NCI-H2107 treated with DMSO at 0.1 percent for 48 hours (cell line): ENCODE data around the gene SLC7A6.

Experiments
- DNase-seq: peaks from one replicate; lab custom pipeline; 2025; ENCODE audit not compliant: unreplicated experiment; lab: John Stamatoyannopoulos, UW

SLC7A6 gene

GRCh38 chr16:68339214-68339613, 74.9 kb downstream of the SLC7A6 start:
- DNase-seq = no peak

DNA sequence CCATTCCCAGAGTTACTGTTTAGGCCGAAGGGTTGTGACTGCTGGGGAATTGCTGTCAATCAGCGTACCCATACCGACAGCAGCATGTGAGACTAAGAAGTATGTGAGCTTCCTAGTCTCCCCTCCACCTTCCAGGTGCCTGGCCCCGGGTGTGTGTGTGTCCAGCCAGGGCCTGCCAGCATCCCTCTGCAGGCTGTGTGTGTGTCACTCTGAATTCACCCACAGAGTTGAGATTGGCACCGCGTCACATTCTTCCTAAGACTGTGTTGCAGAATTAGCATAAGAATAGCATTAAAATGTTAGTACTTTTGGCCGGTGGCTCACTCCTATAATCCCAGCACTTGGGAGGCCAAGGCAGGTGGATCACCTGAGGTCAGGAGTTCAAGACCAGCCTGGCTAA, 78.3 kb downstream of the SLC7A6 start:
- no peak for DNase-seq

GRCh38 chr16:68343137-68343536, 78.8 kb downstream of the SLC7A6 start:
- DNase-seq = no peak

DNA sequence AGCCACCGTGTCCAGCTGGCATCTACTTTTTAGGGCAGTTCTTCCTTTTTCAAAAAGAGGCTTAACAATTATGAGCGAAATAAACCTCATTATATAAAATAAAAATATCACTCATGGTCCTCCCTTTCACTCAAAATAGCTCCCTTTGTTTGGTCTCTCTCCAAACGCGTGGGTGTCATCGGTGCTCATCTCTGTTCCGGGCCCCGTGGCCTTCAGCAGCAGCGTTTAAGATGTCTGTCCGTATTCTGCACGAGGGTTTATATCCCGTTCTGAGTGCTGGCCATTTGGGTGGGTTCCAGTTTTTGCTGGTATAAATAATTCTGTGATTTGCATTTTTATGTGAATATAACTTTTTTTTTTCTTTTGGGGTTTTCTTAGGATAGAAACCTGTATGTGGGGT, 79.9 kb downstream of the SLC7A6 start:
- DNase-seq = no peak

DNA sequence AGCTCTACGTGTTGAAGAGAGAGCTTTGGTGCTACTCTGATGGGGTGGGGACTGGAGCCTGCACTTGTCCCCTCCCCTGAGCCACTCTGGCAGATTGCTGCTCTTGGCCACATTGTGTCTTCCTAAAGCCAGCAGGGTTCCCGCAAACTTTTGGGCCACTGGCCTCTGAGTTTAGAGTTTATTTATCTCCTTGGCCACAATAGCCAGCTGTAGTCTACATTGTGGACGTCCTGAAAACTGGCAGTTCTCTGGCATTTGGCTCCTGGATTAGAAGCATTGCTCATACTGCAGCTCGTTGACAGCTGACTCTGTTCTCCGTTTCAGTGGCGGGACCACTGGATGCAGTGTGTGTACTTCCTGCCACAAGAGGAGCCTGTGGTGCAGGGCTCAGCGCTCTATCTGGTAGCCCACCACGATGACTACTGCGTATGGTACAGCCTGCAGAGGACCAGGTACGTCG, 81.1 kb downstream of the SLC7A6 start:
- no peak for DNase-seq

- no peak for DNase-seq
These were observed 81.8 kb downstream of the SLC7A6 start for GRCh38 chr16:68345958-68346635.

DNA sequence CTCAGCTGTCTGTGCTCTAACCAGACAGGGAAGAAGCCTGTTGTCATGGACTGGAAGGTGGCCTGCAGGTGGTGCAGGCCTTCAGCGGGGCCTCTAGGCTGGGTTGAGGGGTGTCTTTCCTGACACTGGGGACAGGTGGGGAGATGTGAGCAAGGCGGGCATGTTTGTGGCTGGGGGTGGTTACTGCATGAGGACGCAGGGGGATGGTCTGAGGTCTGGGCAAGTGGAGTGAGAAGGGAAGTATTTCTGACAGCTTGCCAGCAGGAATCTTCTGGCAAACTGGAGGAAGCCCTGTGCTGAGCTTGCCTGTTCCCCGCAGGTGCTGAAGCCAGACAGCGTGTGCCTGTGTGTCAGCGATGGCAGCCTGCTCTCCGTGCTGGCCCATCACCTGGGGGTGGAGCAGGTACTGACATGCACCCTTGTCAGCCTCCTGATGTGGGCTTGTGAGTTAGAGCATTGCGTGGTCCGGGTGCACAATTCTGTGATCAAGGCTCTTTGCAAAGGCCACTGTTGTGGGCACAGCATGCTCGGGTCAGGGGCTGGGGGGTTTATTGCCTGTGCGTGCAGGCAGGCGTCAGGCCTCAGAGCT, 82.7 kb downstream of the SLC7A6 start:
- DNase-seq = no peak

GRCh38 chr16:68347605-68348004, 83.3 kb downstream of the SLC7A6 start:
- no peak for DNase-seq

GRCh38 chr16:68348639-68349445, 84.5 kb downstream of the SLC7A6 start:
- no peak for DNase-seq

- DNase-seq = no peak
These were observed 85.6 kb downstream of the SLC7A6 start for GRCh38 chr16:68349838-68350410.

DNA sequence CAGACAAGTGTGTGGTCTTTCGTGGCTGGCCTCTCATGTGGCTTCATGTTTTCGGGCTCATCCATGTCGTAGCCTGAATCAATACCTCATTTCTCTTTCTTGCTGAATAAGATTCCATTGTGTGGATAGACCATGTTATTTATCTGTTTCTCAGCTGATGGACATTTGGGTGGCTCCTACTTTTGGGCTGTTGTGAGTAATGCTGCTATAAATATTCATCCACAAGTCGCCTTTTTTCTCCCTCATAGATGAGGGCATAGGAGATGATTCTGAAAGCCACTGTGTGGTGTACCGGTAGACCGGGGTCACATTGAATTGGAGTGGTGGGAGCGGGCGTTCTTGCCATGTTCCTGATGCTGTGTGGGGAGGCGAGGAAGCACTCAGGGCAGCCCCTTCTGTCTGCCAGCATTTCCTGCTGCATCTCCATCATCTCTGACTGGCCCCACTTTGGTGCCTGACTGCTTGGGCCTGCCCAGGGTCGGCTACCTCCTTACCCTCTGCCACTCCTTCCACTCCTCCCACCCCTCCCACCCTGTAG, 86.6 kb downstream of the SLC7A6 start:
- no peak for DNase-seq
